ENCODE results near the gene SLC34A3. TPM values are rescaled to one million over a fixed set of nuclear protein-coding genes. Genes with fewer than 3 reads are reported as not detected.

The SLC34A3 gene
- total and polyA plus RNA-seq, 2 donors (not counting 1 experiment from before 2014, with no cell fraction given): not detected

DNA sequence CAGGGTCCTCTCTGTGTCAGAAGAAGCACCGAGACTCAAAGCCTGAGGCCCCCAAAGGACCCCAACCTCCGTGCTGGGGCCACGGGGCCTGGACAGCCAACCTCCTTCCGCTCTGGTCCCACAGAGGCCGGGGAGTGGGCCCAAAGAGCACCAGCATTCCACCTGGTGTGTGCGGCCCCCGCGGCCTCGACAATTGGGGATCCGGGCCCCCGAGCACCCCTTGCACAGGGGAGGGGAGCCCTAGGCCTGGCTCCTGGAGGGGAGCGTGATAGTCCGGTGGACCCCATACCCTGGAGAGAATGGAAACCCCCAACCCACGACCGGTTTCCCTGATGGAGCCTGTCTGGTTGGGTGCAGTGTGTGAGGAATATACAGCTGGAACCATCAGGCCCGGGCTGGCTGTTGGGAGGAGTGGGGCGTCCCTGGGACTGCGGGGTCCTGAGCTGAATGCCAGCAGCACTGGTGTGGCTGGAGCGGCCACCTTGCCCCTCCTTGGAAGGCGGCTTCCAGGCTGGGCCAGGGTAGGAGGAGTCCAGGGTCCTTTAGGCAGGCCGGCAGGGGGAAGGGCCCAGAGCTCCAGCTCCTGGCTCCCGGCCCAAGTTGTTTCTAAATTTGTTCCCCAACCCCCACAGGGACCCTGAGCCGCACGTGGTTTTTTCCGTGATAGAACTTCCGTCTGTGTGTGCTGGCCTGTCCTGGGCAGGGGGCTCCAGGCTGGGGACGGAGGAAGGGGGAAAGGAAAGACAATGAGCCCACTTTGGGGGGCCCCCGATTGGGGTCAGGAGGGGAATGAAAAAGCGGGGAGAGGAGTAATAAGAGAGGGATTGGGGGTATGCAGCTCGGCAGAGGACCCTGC lies 46.0 kb downstream of the SLC34A3 start:
- Histone ChIP-seq H3K27me3 (replicated peaks in 1 of 4; ENCODE audit: control extremely low read depth in 1 of 4, control insufficient read depth in 3 of 4, insufficient read depth in 4 of 4, low read length in 3 of 4) (no peaks in the 10 kb centered on the region), H3K27ac (ENCODE audit: low read length in 2 of 2) (peak overlapping the region; percentile 76 to 79), H3K36me3 (replicated peaks in 1 of 2; ENCODE audit: control extremely low read depth in 1 of 2, control insufficient read depth in 1 of 2, extremely low read depth in 1 of 2, insufficient read depth in 2 of 2, low read length in 1 of 2) (peaks cover 0 to 12% of the 10 kb centered on the region in 2 experiments), H3K4me1 (ENCODE audit: control insufficient read depth in 2 of 2, insufficient read depth in 2 of 2, low read length in 2 of 2) (peaks cover 30 to 54% of the 10 kb centered on the region in 2 donors), H3K9ac (ENCODE audit: low read length) (peak overlapping the region; percentile 83), H4K20me1 (ENCODE audit: control insufficient read depth, insufficient read depth, low read length, poor library complexity, severe bottlenecking) (peaks cover 24% of the 10 kb centered on the region), H3K9me3 (ENCODE audit: control extremely low read depth in 1 of 3, control insufficient read depth in 2 of 3, insufficient read depth in 1 of 3, low read length in 2 of 3) (no peaks in the 10 kb centered on the region), H3K4me2 (replicated peaks; ENCODE audit: low read depth, low read length, poor library complexity, severe bottlenecking) (peak overlapping the region; percentile 100), H2AFZ (ENCODE audit: insufficient read depth, low read depth, low read length, poor library complexity, severe bottlenecking) (peak overlapping the region; percentile 65), H3K79me2 (ENCODE audit: control insufficient read depth, insufficient read depth, low read length) (peaks cover 37% of the 10 kb centered on the region), H3K4me3 (ENCODE audit: control extremely low read depth in 1 of 5, extremely low read depth in 1 of 5, insufficient read depth in 1 of 5, low read depth in 2 of 5, low read length in 4 of 5) (peak overlapping the region; percentile 12 to 88 (median 82))
- Mint-ChIP-seq H3K9me3 (ENCODE audit: insufficient read depth) (no peaks in the 10 kb centered on the region), H3K27me3 (no peaks in the 10 kb centered on the region), H3K4me1 (peaks cover 38% of the 10 kb centered on the region), H3K4me3 (peak overlapping the region; percentile 90), H3K27ac (peak overlapping the region; percentile 93)
- TF ChIP-seq, protein P1, sequence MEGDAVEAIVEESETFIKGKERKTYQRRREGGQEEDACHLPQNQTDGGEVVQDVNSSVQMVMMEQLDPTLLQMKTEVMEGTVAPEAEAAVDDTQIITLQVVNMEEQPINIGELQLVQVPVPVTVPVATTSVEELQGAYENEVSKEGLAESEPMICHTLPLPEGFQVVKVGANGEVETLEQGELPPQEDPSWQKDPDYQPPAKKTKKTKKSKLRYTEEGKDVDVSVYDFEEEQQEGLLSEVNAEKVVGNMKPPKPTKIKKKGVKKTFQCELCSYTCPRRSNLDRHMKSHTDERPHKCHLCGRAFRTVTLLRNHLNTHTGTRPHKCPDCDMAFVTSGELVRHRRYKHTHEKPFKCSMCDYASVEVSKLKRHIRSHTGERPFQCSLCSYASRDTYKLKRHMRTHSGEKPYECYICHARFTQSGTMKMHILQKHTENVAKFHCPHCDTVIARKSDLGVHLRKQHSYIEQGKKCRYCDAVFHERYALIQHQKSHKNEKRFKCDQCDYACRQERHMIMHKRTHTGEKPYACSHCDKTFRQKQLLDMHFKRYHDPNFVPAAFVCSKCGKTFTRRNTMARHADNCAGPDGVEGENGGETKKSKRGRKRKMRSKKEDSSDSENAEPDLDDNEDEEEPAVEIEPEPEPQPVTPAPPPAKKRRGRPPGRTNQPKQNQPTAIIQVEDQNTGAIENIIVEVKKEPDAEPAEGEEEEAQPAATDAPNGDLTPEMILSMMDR (IDR thresholded peaks at IDR 0.05): no peak
- no peak for TF ChIP-seq EZH2 (IDR thresholded peaks at IDR 0.05; ENCODE audit: borderline replicate concordance, insufficient read depth, low read depth, low read length, poor library complexity, severe bottlenecking)
- CTCF ChIA-PET: interaction anchor here (0.8 to 1.9 kb wide), 7 partner anchors 9 to 40 kb away, joined by 3 to 7 read pairs (median 3); no protein-coding TSS in a partner anchor
- ATAC-seq (ENCODE audit: low read depth): peak; percentile 16
- 45% methylated on average over 25 of the region's 30 CpGs for WGBS (ENCODE audit: insufficient coverage)
- peak; percentile 8 for DNase-seq
- intact Hi-C loops (cut with micrococcal nuclease): loop anchor here (1.0 kb wide), 2 partner anchors 21 to 44 kb away; partner anchors contain the start of gene NELFB
- POLR2A ChIA-PET: interaction anchor here (0.6 to 1.5 kb wide), 7 partner anchors 9 to 149 kb away, joined by 3 to 7 read pairs (median 4); partner anchors contain the start of genes ANAPC2, EXD3, NOXA1 and SSNA1

Measured in B cell (primary cell).